Caco-2 (cell line): ENCODE results near the gene STK26. TPM values are rescaled to one million over a fixed set of nuclear protein-coding genes. Genes with fewer than 3 reads are reported as not detected.
A peak's percentile ranks its signal among the peaks of the same experiment; 100 is the strongest.

Experiments
- BruUV-seq: library from RNA; stranded (reverse); fragments of 400-500 nt; replicated peaks from 2 replicates; lab custom pipeline; 2021; lab: Mats Ljungman, UMichigan
- CTCF ChIA-PET: fragments of 300-600 bp; sonication (Branson Sonifier 250); formaldehyde crosslinking; loops from one replicate; lab custom pipeline; 2022; ENCODE audit warnings: antibody characterized with exemption; lab: Charles Lee
- POLR2A ChIA-PET: fragments of 300-600 bp; sonication (Branson Sonifier 250); formaldehyde crosslinking; loops from one replicate; lab custom pipeline; 2022; ENCODE audit warnings: antibody characterized with exemption; lab: Charles Lee
- DNase-seq, 2 experiments: peaks; one replicate each; pipeline versions ENCODE4 v3.0.0 to v3.0.0-alpha.2; 2020 to 2022
- H3K27me3 ChIP-seq: replicated peaks from 2 replicates; pipeline ENCODE4 v1.6.0; 2011; ENCODE audit warnings: low read length; ENCODE audit not compliant: control insufficient read depth, insufficient read depth
- H3K36me3 ChIP-seq: 2 replicates; pipeline ENCODE4 v1.5.1; 2011; ENCODE audit warnings: low read length; ENCODE audit not compliant: control insufficient read depth, insufficient read depth
- H3K4me1 ChIP-seq: fragments of 250-450 bp; sonication (Bioruptor Pico); 2 replicates; pipeline ENCODE4 v1.5.1; 2020; ENCODE audit warnings: mild to moderate bottlenecking
- H3K4me3 ChIP-seq: 2 replicates; pipeline ENCODE4 v1.5.1; 2011; ENCODE audit warnings: low read depth, mild to moderate bottlenecking, control low read depth, low read length
- H3K9me3 ChIP-seq: fragments of 250-450 bp; sonication (Bioruptor Pico); 2 replicates; pipeline ENCODE4 v1.5.1; 2020; ENCODE audit warnings: mild to moderate bottlenecking, moderate library complexity
- H3K27ac Mint-ChIP-seq: one replicate; pipeline ENCODE4 v1.8.0; 2022; ENCODE audit warnings: mixed read lengths; ENCODE audit not compliant: unreplicated experiment
- H3K27me3 Mint-ChIP-seq: one replicate; pipeline ENCODE4 v1.8.0; 2022; ENCODE audit warnings: mixed read lengths; ENCODE audit not compliant: insufficient read depth, unreplicated experiment
- H3K36me3 Mint-ChIP-seq: one replicate; pipeline ENCODE4 v1.8.0; 2022; ENCODE audit warnings: mild to moderate bottlenecking, mixed read lengths; ENCODE audit not compliant: insufficient read depth, unreplicated experiment
- H3K4me1 Mint-ChIP-seq: one replicate; pipeline ENCODE4 v1.8.0; 2022; ENCODE audit warnings: low read depth, mixed read lengths; ENCODE audit not compliant: unreplicated experiment
- H3K4me3 Mint-ChIP-seq: one replicate; pipeline ENCODE4 v1.8.0; 2022; ENCODE audit warnings: mild to moderate bottlenecking, moderate library complexity, mixed read lengths; ENCODE audit not compliant: unreplicated experiment
- H3K9me3 Mint-ChIP-seq: one replicate; pipeline ENCODE4 v1.8.0; 2022; ENCODE audit warnings: mixed read lengths; ENCODE audit not compliant: unreplicated experiment
- intact Hi-C: fragments of 100-400 bp; cut with micrococcal nuclease; formaldehyde crosslinking; loops from one replicate; pipeline ENCODE4 v1.10.0; 2022; ENCODE audit not compliant: unreplicated experiment
- total RNA-seq: library from RNA; stranded (reverse); gene quantifications from 2 replicates; pipeline ENCODE4 v1.2.3, GENCODE V29; 2022
- TF ChIP-seq, protein P1 (sequence below), 2 experiments: fragments of 200-600 bp in 1 of 2; IDR thresholded peaks; 1 replicate in 1 of 2; 2 replicates in 1 of 2; pipeline versions ENCODE4 v1.5.1 to v1.8.0; 2011 to 2022; ENCODE audit warnings: antibody characterized with exemption in 1 of 2, control low read depth in 1 of 2, inconsistent platforms in 1 of 2, low read depth in 1 of 2, low read length in 1 of 2, mild to moderate bottlenecking in 1 of 2, moderate library complexity in 1 of 2; ENCODE audit not compliant: insufficient read depth in 1 of 2, severe bottlenecking in 1 of 2, unreplicated experiment in 1 of 2

Gene STK26
- total RNA-seq, 1 experiment from 2014 or later: 37.1 TPM

DNA sequence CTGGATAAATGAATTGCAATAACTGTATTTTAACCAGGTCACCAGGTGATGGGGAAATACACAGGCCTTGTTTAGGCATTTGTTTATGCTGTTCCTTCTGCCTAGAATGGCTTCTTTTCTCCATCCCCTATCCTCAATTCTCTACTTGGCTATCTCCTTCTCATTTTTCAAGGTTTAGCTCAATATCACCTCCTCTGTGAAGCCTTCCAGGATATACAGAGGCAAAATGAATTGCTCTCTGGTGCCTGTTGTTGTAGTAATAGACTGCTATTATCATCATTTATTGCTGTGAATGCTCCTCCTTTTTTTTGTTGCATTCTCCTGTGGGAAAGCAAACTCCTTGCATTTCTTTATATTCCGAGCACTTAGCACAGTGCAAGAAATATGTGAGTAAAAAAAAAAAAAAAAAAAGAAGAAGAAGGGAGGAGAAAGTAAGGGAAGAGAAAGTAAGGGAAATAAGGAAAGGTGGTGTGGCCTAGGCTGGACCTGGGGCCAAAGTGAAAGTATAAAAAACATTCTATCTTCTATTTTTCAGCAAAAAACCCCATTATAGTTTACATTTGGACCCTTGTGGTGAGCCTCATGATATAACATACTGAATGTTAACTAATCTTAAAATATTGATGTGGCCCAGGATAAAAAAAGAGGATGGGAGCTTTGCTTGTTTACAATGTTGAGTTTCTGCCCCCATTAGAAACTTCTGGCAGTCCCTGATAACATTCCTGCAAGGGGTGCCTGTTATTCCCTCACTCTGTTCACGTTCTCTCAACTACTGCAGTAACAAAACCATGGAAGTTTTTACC lies 6.3 kb upstream of the STK26 start:
- no peaks in the 10 kb centered on the region for H3K27me3 ChIP-seq
- no TSS peak for BruUV-seq
- Mint-ChIP-seq H3K36me3 (no peaks in the 10 kb centered on the region), H3K4me3 (no peak overlapping the region), H3K27ac (no peak overlapping the region), H3K4me1 (peaks cover 7% of the 10 kb centered on the region), H3K9me3 (no peaks in the 10 kb centered on the region), H3K27me3 (no peaks in the 10 kb centered on the region)
- TF ChIP-seq, protein P1, sequence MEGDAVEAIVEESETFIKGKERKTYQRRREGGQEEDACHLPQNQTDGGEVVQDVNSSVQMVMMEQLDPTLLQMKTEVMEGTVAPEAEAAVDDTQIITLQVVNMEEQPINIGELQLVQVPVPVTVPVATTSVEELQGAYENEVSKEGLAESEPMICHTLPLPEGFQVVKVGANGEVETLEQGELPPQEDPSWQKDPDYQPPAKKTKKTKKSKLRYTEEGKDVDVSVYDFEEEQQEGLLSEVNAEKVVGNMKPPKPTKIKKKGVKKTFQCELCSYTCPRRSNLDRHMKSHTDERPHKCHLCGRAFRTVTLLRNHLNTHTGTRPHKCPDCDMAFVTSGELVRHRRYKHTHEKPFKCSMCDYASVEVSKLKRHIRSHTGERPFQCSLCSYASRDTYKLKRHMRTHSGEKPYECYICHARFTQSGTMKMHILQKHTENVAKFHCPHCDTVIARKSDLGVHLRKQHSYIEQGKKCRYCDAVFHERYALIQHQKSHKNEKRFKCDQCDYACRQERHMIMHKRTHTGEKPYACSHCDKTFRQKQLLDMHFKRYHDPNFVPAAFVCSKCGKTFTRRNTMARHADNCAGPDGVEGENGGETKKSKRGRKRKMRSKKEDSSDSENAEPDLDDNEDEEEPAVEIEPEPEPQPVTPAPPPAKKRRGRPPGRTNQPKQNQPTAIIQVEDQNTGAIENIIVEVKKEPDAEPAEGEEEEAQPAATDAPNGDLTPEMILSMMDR (IDR thresholded peaks at IDR 0.05; ENCODE audit: insufficient read depth in 1 of 2, low read depth in 1 of 2, low read length in 1 of 2, severe bottlenecking in 1 of 2, unreplicated experiment in 1 of 2): no peak
- CTCF ChIA-PET: no interaction called here
- intact Hi-C loops: no loop called here
- POLR2A ChIA-PET: no interaction called here
- H3K36me3 ChIP-seq: no peaks in the 10 kb centered on the region
- H3K4me1 ChIP-seq: no peaks in the 10 kb centered on the region
- DNase-seq: no peak
- no peaks in the 10 kb centered on the region for H3K9me3 ChIP-seq
- H3K4me3 ChIP-seq: no peak overlapping the region

- BruUV-seq: no TSS peak
- DNase-seq: no peak
- H3K4me1 ChIP-seq: no peaks in the 10 kb centered on the region
- no peaks in the 10 kb centered on the region for H3K27me3 Mint-ChIP-seq
- peaks cover 2% of the 10 kb centered on the region for H3K4me1 Mint-ChIP-seq
- H3K36me3 ChIP-seq: no peaks in the 10 kb centered on the region
- H3K36me3 Mint-ChIP-seq: no peaks in the 10 kb centered on the region
- intact Hi-C loops: no loop called here
- TF ChIP-seq, protein P1 (IDR thresholded peaks at IDR 0.05; ENCODE audit: insufficient read depth in 1 of 2, low read depth in 1 of 2, low read length in 1 of 2, severe bottlenecking in 1 of 2, unreplicated experiment in 1 of 2): no peak
- ChIA-PET POLR2A (no interaction called here), CTCF (no interaction called here)
- no peaks in the 10 kb centered on the region for H3K9me3 Mint-ChIP-seq
- H3K4me3 ChIP-seq: no peak overlapping the region
- H3K27ac Mint-ChIP-seq: no peak overlapping the region
- H3K27me3 ChIP-seq: no peaks in the 10 kb centered on the region
- no peak overlapping the region for H3K4me3 Mint-ChIP-seq
- H3K9me3 ChIP-seq: no peaks in the 10 kb centered on the region
Observed at GRCh38 chrX:132017431-132018185, 5.5 kb upstream of the STK26 start.

DNA sequence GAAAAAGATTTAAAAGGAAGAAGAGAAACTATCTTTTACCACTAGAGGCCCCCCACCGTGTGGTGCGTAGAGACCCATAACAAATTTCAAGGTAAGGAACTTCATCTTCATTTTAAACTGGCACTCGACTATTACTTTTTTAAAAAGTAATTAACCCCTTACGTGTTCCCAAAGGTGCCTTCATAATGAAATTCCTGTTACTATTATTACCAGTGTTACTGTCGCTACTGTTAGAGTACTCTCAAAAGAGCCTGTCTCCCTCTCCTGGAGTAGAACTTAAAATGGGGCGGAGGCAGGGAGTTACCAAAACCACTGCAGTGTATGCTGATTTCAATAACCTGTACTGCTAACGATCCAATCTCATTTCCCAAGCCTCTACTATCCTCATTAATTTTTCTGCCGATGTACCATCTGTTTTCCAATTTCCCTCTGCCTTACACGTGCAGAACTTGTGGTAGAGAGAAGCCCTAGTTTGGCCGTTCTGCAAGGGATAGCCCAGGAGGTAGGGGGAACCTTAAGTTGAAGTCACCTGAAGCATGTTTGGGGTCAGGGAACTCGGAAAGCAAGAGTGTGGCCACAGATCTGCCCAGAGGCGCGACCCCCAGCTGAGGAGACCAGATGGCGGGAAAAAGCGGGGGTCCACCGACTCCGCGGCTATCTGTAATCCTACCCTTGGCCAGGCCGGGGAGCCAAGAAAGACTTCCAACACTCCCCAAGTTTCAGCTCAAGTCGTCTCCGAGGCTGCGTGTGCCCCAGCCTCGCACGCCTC lies 720 bp upstream of the STK26 start:
- peak overlapping the region; percentile 89 for H3K27ac Mint-ChIP-seq
- H3K9me3 ChIP-seq: no peaks in the 10 kb centered on the region
- H3K27me3 ChIP-seq: no peaks in the 10 kb centered on the region
- peaks cover 9% of the 10 kb centered on the region for H3K4me1 Mint-ChIP-seq
- H3K4me3 ChIP-seq: peak overlapping the region; percentile 79
- no peaks in the 10 kb centered on the region for H3K27me3 Mint-ChIP-seq
- DNase-seq: peak in 1 of 2 experiments; percentile 26
- peak overlapping the region; percentile 88 for H3K4me3 Mint-ChIP-seq
- H3K9me3 Mint-ChIP-seq: no peaks in the 10 kb centered on the region
- TF ChIP-seq, protein P1 (IDR thresholded peaks at IDR 0.05; ENCODE audit: insufficient read depth in 1 of 2, low read depth in 1 of 2, low read length in 1 of 2, severe bottlenecking in 1 of 2, unreplicated experiment in 1 of 2): peak in 1 of 2 experiments; percentile 28
- H3K36me3 Mint-ChIP-seq: peaks cover 12% of the 10 kb centered on the region
- H3K4me1 ChIP-seq: peaks cover 3% of the 10 kb centered on the region; the same call in 1 of the 2 replicates
- POLR2A ChIA-PET: no interaction called here
- intact Hi-C loops: loop anchor here (2.0 kb wide), 4 partner anchors 48 to 390 kb away; partner anchors contain the start of gene RAP2C
- no peaks in the 10 kb centered on the region for H3K36me3 ChIP-seq
- CTCF ChIA-PET: interaction anchor here (1.0 to 1.1 kb wide), 2 partner anchors 49 to 181 kb away, joined by 5 to 6 read pairs; no protein-coding TSS in a partner anchor
- BruUV-seq: TSS peak; percentile 30
